ENCODE results near the gene USP6NL. TPM values are rescaled to one million over a fixed set of nuclear protein-coding genes. Genes with fewer than 3 reads are reported as not detected.

USP6NL gene
- total and polyA plus RNA-seq, 7 donors: 9.2 to 11.4 (median 10.8) TPM

- intact Hi-C loops (cut with DNase I): no loop called here
- Histone ChIP-seq H3K36me3 (no peaks in the 10 kb centered on the region), H3K27me3 (no peaks in the 10 kb centered on the region), H3K9me3 (peaks cover 0 to 3% (median under 1%) of the 10 kb centered on the region in 4 donors), H3K27ac (no peak overlapping the region), H3K4me3 (no peak overlapping the region), H3K4me1 (peaks cover 0 to 13% (median 10%) of the 10 kb centered on the region in 4 donors)
- WGBS, 2 donors: 84 to 85% methylated on average over 8 of the region's 8 CpGs
- no peak for TF ChIP-seq POLR2AphosphoS5 (IDR thresholded peaks at IDR 0.05)
- TF ChIP-seq CTCF (IDR thresholded peaks at IDR 0.05): no peak
- TF ChIP-seq POLR2A (IDR thresholded peaks at IDR 0.05): no peak
- TF ChIP-seq EP300 (IDR thresholded peaks at IDR 0.05): no peak
- DNase-seq: no peak
These were observed 181.9 kb downstream of the USP6NL start for GRCh38 chr10:11429439-11430052.

DNA sequence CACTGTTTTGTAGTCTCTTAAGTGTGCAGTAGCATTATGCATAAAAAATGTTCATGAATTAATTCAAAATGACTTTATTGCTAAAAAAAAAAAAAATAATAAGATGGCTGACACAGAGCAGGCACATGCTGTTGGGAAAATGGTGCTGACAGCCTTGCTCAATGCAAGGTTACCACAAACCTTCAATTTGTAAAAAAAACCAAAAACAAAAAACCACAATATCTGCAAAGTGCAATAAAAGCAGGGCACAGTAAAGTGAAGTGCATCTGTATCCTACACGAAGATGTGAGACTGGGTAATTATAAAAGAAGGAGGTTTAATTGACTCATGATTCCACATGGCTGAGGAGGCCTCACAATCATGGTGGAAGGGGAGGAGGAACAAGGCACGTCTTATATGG, 185.8 kb downstream of the USP6NL start:
- 55 to 62% methylated on average over 2 of the region's 2 CpGs for WGBS, 2 donors
- Histone ChIP-seq H3K27me3 (no peaks in the 10 kb centered on the region), H3K4me3 (no peak overlapping the region), H3K27ac (no peak overlapping the region), H3K4me1 (peaks cover 0 to 6% (median 5%) of the 10 kb centered on the region in 4 donors), H3K9me3 (peaks cover 0 to 6% (median under 1%) of the 10 kb centered on the region in 4 donors), H3K36me3 (no peaks in the 10 kb centered on the region)
- intact Hi-C loops (cut with DNase I): no loop called here
- no peak for DNase-seq
- no peak for TF ChIP-seq POLR2A (IDR thresholded peaks at IDR 0.05)
- TF ChIP-seq EP300 (IDR thresholded peaks at IDR 0.05): no peak
- no peak for TF ChIP-seq CTCF (IDR thresholded peaks at IDR 0.05)
- no peak for TF ChIP-seq POLR2AphosphoS5 (IDR thresholded peaks at IDR 0.05)

GRCh38 chr10:11425296-11425610, 186.2 kb downstream of the USP6NL start:
- 77 to 83% methylated on average over 3 of the region's 3 CpGs for WGBS, 2 donors
- Histone ChIP-seq H3K36me3 (no peaks in the 10 kb centered on the region), H3K4me3 (no peak overlapping the region), H3K4me1 (peaks cover 0 to 2% (median under 1%) of the 10 kb centered on the region in 4 donors), H3K27me3 (no peaks in the 10 kb centered on the region), H3K27ac (no peak overlapping the region), H3K9me3 (peaks cover 0 to 6% (median under 1%) of the 10 kb centered on the region in 4 donors)
- no peak for DNase-seq
- TF ChIP-seq EP300 (IDR thresholded peaks at IDR 0.05) (no peak), CTCF (IDR thresholded peaks at IDR 0.05) (no peak), POLR2AphosphoS5 (IDR thresholded peaks at IDR 0.05) (no peak), POLR2A (IDR thresholded peaks at IDR 0.05) (no peak)
- intact Hi-C loops (cut with DNase I): no loop called here

GRCh38 chr10:11424456-11425295, 186.8 kb downstream of the USP6NL start:
- TF ChIP-seq EP300 (IDR thresholded peaks at IDR 0.05) (no peak), POLR2A (IDR thresholded peaks at IDR 0.05) (no peak), POLR2AphosphoS5 (IDR thresholded peaks at IDR 0.05) (no peak), CTCF (IDR thresholded peaks at IDR 0.05) (peak in 2 of 4 experiments; percentile 34 to 66)
- no peak for DNase-seq
- Histone ChIP-seq H3K4me1 (no peaks in the 10 kb centered on the region), H3K36me3 (no peaks in the 10 kb centered on the region), H3K27ac (no peak overlapping the region), H3K9me3 (peaks cover 0 to 5% (median 2%) of the 10 kb centered on the region in 4 donors), H3K27me3 (no peaks in the 10 kb centered on the region), H3K4me3 (no peak overlapping the region)
- WGBS, 2 donors: 38 to 58% methylated on average over 11 of the region's 11 CpGs
- intact Hi-C loops (cut with DNase I): no loop called here

All from sigmoid colon (tissue), 7 donors.